Liver (tissue), 9 donors: ENCODE results near the gene JAKMIP3. TPM values are rescaled to one million over a fixed set of nuclear protein-coding genes. Genes with fewer than 3 reads are reported as not detected.

Source experiments
- DNase-seq: peaks from one replicate; pipeline ENCODE4 v3.0.0-alpha.2; 2017; ENCODE audit warnings: low spot score
- H3K27ac ChIP-seq, 2 donors: one replicate each; pipeline ENCODE4 v1.7.0; 2013; ENCODE audit warnings: inconsistent platforms in 2 of 2, low read length in 2 of 2, control low read depth in 1 of 2, low read depth in 1 of 2, mild to moderate bottlenecking in 1 of 2
- H3K27me3 ChIP-seq, 4 donors: one replicate each; pipeline versions ENCODE4 v1.6.1 to v1.7.0; 2013; ENCODE audit warnings: low read length in 3 of 4, inconsistent platforms in 1 of 4, mild to moderate bottlenecking in 1 of 4, moderate library complexity in 1 of 4; ENCODE audit not compliant: control insufficient read depth in 4 of 4, insufficient read depth in 4 of 4
- H3K36me3 ChIP-seq, 4 donors: one replicate each; pipeline versions ENCODE4 v1.6.1 to v1.7.0; 2013; ENCODE audit warnings: low read length in 3 of 4, mild to moderate bottlenecking in 3 of 4, low read depth in 1 of 4, moderate library complexity in 1 of 4; ENCODE audit not compliant: control insufficient read depth in 4 of 4, insufficient read depth in 3 of 4
- H3K4me1 ChIP-seq, 4 donors: one replicate each; pipeline versions ENCODE4 v1.6.1 to v1.7.0; 2013; ENCODE audit warnings: low read length in 3 of 4, mild to moderate bottlenecking in 3 of 4, moderate library complexity in 1 of 4; ENCODE audit not compliant: control insufficient read depth in 4 of 4, insufficient read depth in 4 of 4
- H3K4me3 ChIP-seq, 3 donors: one replicate each; pipeline versions ENCODE4 v1.6.1 to v1.7.0; 2013; ENCODE audit warnings: low read length in 3 of 3, control low read depth in 1 of 3, low read depth in 1 of 3, mild to moderate bottlenecking in 1 of 3
- H3K9ac ChIP-seq, 2 donors: one replicate each; pipeline ENCODE4 v1.7.0; 2013; ENCODE audit warnings: low read length in 2 of 2, mild to moderate bottlenecking in 2 of 2, moderate library complexity in 2 of 2, control low read depth in 1 of 2, low read depth in 1 of 2
- H3K9me3 ChIP-seq, 4 donors: one replicate each; pipeline versions ENCODE4 v1.6.1 to v1.7.0; 2013; ENCODE audit warnings: low read length in 3 of 4; ENCODE audit not compliant: control insufficient read depth in 4 of 4
- CTCF ChIP-seq: fragments of 150-350 bp; IDR thresholded peaks from 2 replicates; pipeline ENCODE4 v1.5.1; 2017; ENCODE audit warnings: improper control_type of control experiment, low read depth, low read length; ENCODE audit not compliant: missing input control
- EGR1 ChIP-seq, 2 donors: IDR thresholded peaks; 2 replicates each; pipeline ENCODE4 v1.6.1; 2016 to 2018; ENCODE audit warnings: antibody characterized with exemption in 2 of 2, low read depth in 2 of 2
- FOXA1 ChIP-seq: IDR thresholded peaks from 2 replicates; pipeline ENCODE4 v1.6.1; 2016; ENCODE audit warnings: antibody characterized with exemption
- FOXA2 ChIP-seq: IDR thresholded peaks from 2 replicates; pipeline ENCODE4 v1.6.1; 2016; ENCODE audit warnings: antibody characterized with exemption
- GABPA ChIP-seq, 2 donors: IDR thresholded peaks in 1 of 2; conservative IDR thresholded peaks in 1 of 2; 2 replicates each; pipeline ENCODE4 v1.6.1; 2016; ENCODE audit warnings: antibody characterized with exemption in 2 of 2, mild to moderate bottlenecking in 1 of 2, moderate library complexity in 1 of 2
- HNF4A ChIP-seq, 2 donors: conservative IDR thresholded peaks; 2 replicates each; pipeline ENCODE4 v1.6.1; 2016; ENCODE audit warnings: antibody characterized with exemption in 2 of 2, mild to moderate bottlenecking in 2 of 2
- HNF4G ChIP-seq: IDR thresholded peaks from 2 replicates; pipeline ENCODE4 v1.6.1; 2016; ENCODE audit warnings: antibody characterized with exemption
- MAX ChIP-seq: IDR thresholded peaks from 2 replicates; pipeline ENCODE4 v1.6.1; 2016; ENCODE audit warnings: antibody characterized with exemption
- NR2F2 ChIP-seq: IDR thresholded peaks from 2 replicates; pipeline ENCODE4 v1.6.1; 2016; ENCODE audit warnings: antibody characterized with exemption
- RAD21 ChIP-seq, 2 donors: IDR thresholded peaks; 2 replicates each; pipeline ENCODE4 v1.6.1; 2016; ENCODE audit warnings: antibody characterized with exemption in 2 of 2, mild to moderate bottlenecking in 2 of 2
- REST ChIP-seq: IDR thresholded peaks from 2 replicates; pipeline ENCODE4 v1.6.1; 2016; ENCODE audit warnings: antibody characterized with exemption, mild to moderate bottlenecking
- RXRA ChIP-seq, 2 donors: IDR thresholded peaks; 2 replicates each; pipeline ENCODE4 v1.6.1; 2017 to 2018; ENCODE audit warnings: antibody characterized with exemption in 2 of 2, mild to moderate bottlenecking in 1 of 2
- SP1 ChIP-seq: IDR thresholded peaks from 2 replicates; pipeline ENCODE4 v1.6.1; 2018; ENCODE audit warnings: antibody characterized with exemption, mild to moderate bottlenecking
- TAF1 ChIP-seq: conservative IDR thresholded peaks from 2 replicates; pipeline ENCODE4 v1.6.1; 2016; ENCODE audit warnings: antibody characterized with exemption, mild to moderate bottlenecking
- YY1 ChIP-seq: IDR thresholded peaks from 2 replicates; pipeline ENCODE4 v1.6.1; 2016; ENCODE audit warnings: antibody characterized with exemption, mild to moderate bottlenecking
- ZBTB33 ChIP-seq: IDR thresholded peaks from 2 replicates; pipeline ENCODE4 v1.6.1; 2016; ENCODE audit warnings: antibody characterized with exemption
- WGBS: extraction: QIAGEN DNeasy Blood & Tissue Kit; methylation state at CpG from one replicate; pipeline ENCODE4 v1.1.7; 2013; 5-methylcytosine and 5-hydroxymethylcytosine counted together
- polyA plus RNA-seq, 2 donors: library from polyadenylated mRNA; stranded (reverse) in 1 of 2; unstranded in 1 of 2; fragments of 200-250 nt in 1 of 2; fragments of >200 nt in 1 of 2; fragmentation: Nextera tagmentation in 1 of 2; extraction: Ambion mirVana in 1 of 2; gene quantifications; one replicate each; pipeline versions ENCODE4 v1.2.1 to v1.2.3, GENCODE V29; 2013 to 2015
- total RNA-seq, 2 donors: library from RNA; depleted of rRNA; stranded (reverse); fragments of >200 nt; gene quantifications; one replicate each; pipeline ENCODE4 v1.2.3, GENCODE V29; 2014
- donor health status: healthy.
- donor health status: healthy.
- donor health status: healthy.
- donor health status: healthy.
- donor health status: healthy.

The JAKMIP3 gene
- total and polyA plus RNA-seq, 4 donors, result 0.08 to 0.17 (median 0.09) TPM; not detected in 1

GRCh38 chr10:132103116-132103910 lies 37.6 kb downstream of the JAKMIP3 start (continued):
- TF ChIP-seq CTCF (no peak), FOXA2 (no peak), HNF4A (conservative IDR thresholded peaks at IDR 0.05) (no peak), FOXA1 (no peak), GABPA (IDR thresholded peaks at IDR 0.05 in 1 of 2, conservative IDR thresholded peaks at IDR 0.05 in 1 of 2) (no peak), SP1 (no peak)

- WGBS, result 88% methylated on average over 13 of the region's 13 CpGs
- Histone ChIP-seq H3K27me3 (no peaks in the 10 kb centered on the region), H3K4me3 (no peak overlapping the region), H3K27ac (no peak overlapping the region), H3K36me3 (no peaks in the 10 kb centered on the region), H3K4me1 (no peaks in the 10 kb centered on the region), H3K9ac (no peak overlapping the region), H3K9me3 (no peaks in the 10 kb centered on the region)
- TF ChIP-seq MAX (no peak), GABPA (IDR thresholded peaks at IDR 0.05 in 1 of 2, conservative IDR thresholded peaks at IDR 0.05 in 1 of 2) (no peak), HNF4G (no peak), FOXA1 (no peak), RAD21 (IDR thresholded peaks at IDR 0.05) (no peak), RXRA (IDR thresholded peaks at IDR 0.05) (no peak), YY1 (no peak), TAF1 (no peak), ZBTB33 (no peak), HNF4A (conservative IDR thresholded peaks at IDR 0.05) (no peak), SP1 (no peak), EGR1 (IDR thresholded peaks at IDR 0.05; ENCODE audit: low read depth in 2 of 2) (no peak), NR2F2 (no peak)
- peak; percentile 13 for DNase-seq
These were observed 38.3 kb downstream of the JAKMIP3 start for GRCh38 chr10:132104062-132104461.

- 89% methylated on average over 27 of the region's 27 CpGs for WGBS
- H3K36me3 ChIP-seq, result no peaks in the 10 kb centered on the region
- H3K27ac ChIP-seq, result no peak overlapping the region
- no peaks in the 10 kb centered on the region for H3K27me3 ChIP-seq
- DNase-seq, result peak; percentile 30
- no peaks in the 10 kb centered on the region for H3K9me3 ChIP-seq
- no peaks in the 10 kb centered on the region for H3K4me1 ChIP-seq
- no peak overlapping the region for H3K9ac ChIP-seq
- H3K4me3 ChIP-seq, result no peak overlapping the region
- TF ChIP-seq RXRA (IDR thresholded peaks at IDR 0.05), result no peak
- TF ChIP-seq ZBTB33, result no peak
- no peak for TF ChIP-seq REST
- no peak for TF ChIP-seq TAF1
- TF ChIP-seq NR2F2, result no peak
- no peak for TF ChIP-seq SP1
- no peak for TF ChIP-seq EGR1 (IDR thresholded peaks at IDR 0.05; ENCODE audit: low read depth in 2 of 2)
- TF ChIP-seq FOXA2, result no peak
- no peak for TF ChIP-seq HNF4G
- no peak for TF ChIP-seq FOXA1
- no peak for TF ChIP-seq MAX
- TF ChIP-seq YY1, result no peak
- no peak for TF ChIP-seq RAD21 (IDR thresholded peaks at IDR 0.05)
- TF ChIP-seq HNF4A (conservative IDR thresholded peaks at IDR 0.05), result no peak
These were observed 38.9 kb downstream of the JAKMIP3 start for GRCh38 chr10:132104471-132105301.
